Central memory CD8-positive, alpha-beta T cell (primary cell): Measurements from ENCODE around the gene GIGYF1.

Experiments used
- ATAC-seq: fragments of 150-1000 bp; cut with Tn5 transposase; replicated peaks from 2 replicates; pipeline ENCODE4 v1.10.0; 2022; ENCODE audit warnings: mild to moderate bottlenecking, moderate FRiP score, moderate number of reproducible peaks; ENCODE audit not compliant: poor library complexity, severe bottlenecking; ENCODE audit errors: extremely low read depth
- DNase-seq, 2 donors: peaks; one replicate each; pipeline ENCODE4 v3.0.0; 2021; ENCODE audit warnings: low spot score in 2 of 2
- H3K27ac Mint-ChIP-seq: one replicate; pipeline ENCODE4 v1.8.0; 2022; ENCODE audit warnings: low read depth, mild to moderate bottlenecking, moderate library complexity, mixed read lengths
- H3K27me3 Mint-ChIP-seq: one replicate; pipeline ENCODE4 v1.8.0; 2022; ENCODE audit warnings: mixed read lengths
- H3K36me3 Mint-ChIP-seq: one replicate; pipeline ENCODE4 v1.8.0; 2022; ENCODE audit warnings: mild to moderate bottlenecking, moderate library complexity, mixed read lengths; ENCODE audit not compliant: insufficient read depth
- H3K4me1 Mint-ChIP-seq: one replicate; pipeline ENCODE4 v1.8.0; 2022; ENCODE audit warnings: mixed read lengths
- H3K4me3 Mint-ChIP-seq: one replicate; pipeline ENCODE4 v1.8.0; 2022; ENCODE audit warnings: mild to moderate bottlenecking, moderate library complexity, mixed read lengths
- H3K9me3 Mint-ChIP-seq: one replicate; pipeline ENCODE4 v1.8.0; 2022; ENCODE audit warnings: mixed read lengths

GIGYF1 gene

DNA sequence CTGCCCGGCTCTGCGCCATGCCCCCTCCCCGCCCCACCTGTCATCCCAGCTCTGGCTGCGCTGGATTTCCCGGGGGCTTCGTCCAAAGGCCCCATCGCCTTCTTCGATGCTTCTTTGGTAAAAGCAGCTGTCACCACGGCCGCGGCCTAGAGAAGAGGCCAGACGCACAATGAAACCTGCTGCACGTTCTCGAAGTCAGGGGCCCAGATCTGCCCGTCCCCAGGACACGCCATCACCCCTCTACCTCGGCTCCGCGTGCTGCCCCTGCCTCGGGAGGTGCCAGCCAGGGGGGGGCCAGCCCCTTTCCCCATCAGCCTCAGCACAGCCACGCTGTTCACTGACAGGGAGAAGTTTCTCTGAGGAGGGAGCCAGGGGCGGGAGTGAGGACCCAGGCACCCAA, 6.8 kb downstream of the GIGYF1 start:
- ATAC-seq, result no peak
- Mint-ChIP-seq H3K27ac (no peak overlapping the region), H3K4me1 (peaks cover 19% of the 10 kb centered on the region), H3K36me3 (peaks cover 9% of the 10 kb centered on the region), H3K27me3 (no peaks in the 10 kb centered on the region), H3K4me3 (no peak overlapping the region), H3K9me3 (no peaks in the 10 kb centered on the region)
- no peak for DNase-seq

DNA sequence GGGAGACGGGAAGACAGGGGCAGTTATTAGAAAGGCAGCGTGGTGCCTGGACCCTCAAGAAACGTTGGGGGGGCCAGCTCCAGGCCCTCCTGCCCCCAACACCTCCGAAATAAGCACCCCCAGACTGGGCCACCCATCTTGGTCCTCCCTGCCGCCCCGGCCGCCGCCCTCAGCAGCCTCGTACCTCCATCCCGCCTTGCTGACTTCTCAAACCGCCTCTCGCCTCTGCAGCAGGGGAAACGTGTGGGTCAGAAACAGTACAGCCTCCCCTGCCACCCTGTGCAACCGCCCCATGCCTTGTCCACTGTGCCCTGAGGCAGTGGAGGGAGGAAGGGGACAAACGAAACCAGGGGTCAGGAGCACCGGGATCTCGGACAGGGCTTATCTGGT, 7.2 kb downstream of the GIGYF1 start:
- no peaks in the 10 kb centered on the region for H3K9me3 Mint-ChIP-seq
- H3K4me3 Mint-ChIP-seq, result no peak overlapping the region
- ATAC-seq (no peak), DNase-seq (no peak)
- H3K36me3 Mint-ChIP-seq, result peaks cover 9% of the 10 kb centered on the region
- H3K27ac Mint-ChIP-seq, result peak overlapping the region; percentile 65
- peaks cover 14% of the 10 kb centered on the region for H3K4me1 Mint-ChIP-seq
- no peaks in the 10 kb centered on the region for H3K27me3 Mint-ChIP-seq

DNA sequence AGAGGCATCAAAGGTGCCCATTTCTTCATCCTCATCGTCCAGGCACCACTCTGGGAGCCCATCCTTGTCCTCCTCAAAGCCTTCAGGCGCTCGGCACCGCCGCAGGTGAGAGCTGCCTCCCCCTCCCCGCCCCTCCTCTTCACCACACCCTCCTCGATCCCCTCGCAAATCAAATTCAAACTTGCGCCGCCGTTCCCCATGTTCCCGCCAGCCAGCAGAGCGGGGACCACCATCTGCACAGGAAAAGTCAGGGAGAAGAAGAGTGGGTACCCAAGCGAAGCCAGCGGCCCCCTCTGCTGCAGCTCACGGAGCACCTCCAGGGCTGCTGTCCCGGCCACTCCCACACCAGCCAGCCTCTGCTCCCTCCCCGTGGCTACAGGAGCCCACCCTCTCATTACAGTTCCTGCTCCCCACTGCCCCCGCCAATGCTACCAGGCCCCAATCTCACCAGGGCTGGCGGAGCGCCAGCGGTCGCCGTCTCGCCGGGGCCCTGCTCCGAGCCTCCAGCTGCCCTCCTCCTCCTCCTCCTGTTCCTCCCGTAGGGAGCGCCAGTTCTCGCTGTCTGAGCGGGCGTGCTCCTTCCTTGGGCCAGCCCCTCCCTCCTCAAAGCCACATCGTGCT, 7.7 kb downstream of the GIGYF1 start:
- peaks cover 9% of the 10 kb centered on the region for H3K36me3 Mint-ChIP-seq
- no peaks in the 10 kb centered on the region for H3K9me3 Mint-ChIP-seq
- H3K27ac Mint-ChIP-seq, result peak overlapping the region; percentile 65
- peaks cover 10% of the 10 kb centered on the region for H3K4me1 Mint-ChIP-seq
- no peaks in the 10 kb centered on the region for H3K27me3 Mint-ChIP-seq
- DNase-seq (no peak), ATAC-seq (no peak)
- no peak overlapping the region for H3K4me3 Mint-ChIP-seq

DNA sequence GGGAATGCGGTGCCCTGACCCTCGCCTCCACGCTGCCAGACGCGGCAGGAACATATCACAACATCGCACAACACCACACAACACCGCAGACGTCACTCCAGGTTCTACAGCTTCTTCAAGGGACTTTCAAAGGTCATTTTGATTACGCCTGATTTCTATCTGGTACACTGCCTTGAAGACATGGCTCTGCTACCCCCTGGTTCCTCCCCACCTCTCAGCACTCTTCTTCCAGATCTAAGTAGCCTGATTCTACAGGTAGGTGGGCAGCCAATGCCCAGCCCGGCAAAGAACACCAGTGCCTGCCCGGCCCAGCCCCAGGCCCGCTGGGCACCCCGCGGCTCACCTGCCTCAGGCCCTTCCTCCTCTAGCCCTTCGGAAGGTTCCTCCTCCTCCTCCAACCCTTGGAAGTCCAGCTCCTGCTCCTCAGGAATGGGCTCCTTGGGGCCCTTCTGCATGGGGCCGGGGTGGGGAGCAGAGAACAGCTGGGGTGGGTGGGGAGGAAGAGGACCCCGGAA, 8.4 kb downstream of the GIGYF1 start:
- Mint-ChIP-seq H3K27ac (no peak overlapping the region), H3K9me3 (no peaks in the 10 kb centered on the region), H3K36me3 (peaks cover 9% of the 10 kb centered on the region), H3K27me3 (no peaks in the 10 kb centered on the region), H3K4me1 (peaks cover 10% of the 10 kb centered on the region), H3K4me3 (no peak overlapping the region)
- DNase-seq, result no peak
- no peak for ATAC-seq

- Mint-ChIP-seq H3K27me3 (no peaks in the 10 kb centered on the region), H3K9me3 (no peaks in the 10 kb centered on the region), H3K4me1 (peaks cover 13% of the 10 kb centered on the region), H3K36me3 (peaks cover 15% of the 10 kb centered on the region), H3K27ac (no peak overlapping the region), H3K4me3 (no peak overlapping the region)
- ATAC-seq, result no peak
- no peak for DNase-seq
These were observed 8.9 kb downstream of the GIGYF1 start for GRCh38 chr7:100685049-100685605.

GRCh38 chr7:100684534-100685042, 9.5 kb downstream of the GIGYF1 start:
- ATAC-seq (no peak), DNase-seq (no peak)
- Mint-ChIP-seq H3K4me1 (peaks cover 16% of the 10 kb centered on the region), H3K36me3 (peaks cover 19% of the 10 kb centered on the region), H3K4me3 (no peak overlapping the region), H3K9me3 (no peaks in the 10 kb centered on the region), H3K27ac (no peak overlapping the region), H3K27me3 (no peaks in the 10 kb centered on the region)

GRCh38 chr7:100683659-100684533, 10.2 kb downstream of the GIGYF1 start:
- H3K9me3 Mint-ChIP-seq, result no peaks in the 10 kb centered on the region
- peaks cover 17% of the 10 kb centered on the region for H3K4me1 Mint-ChIP-seq
- no peak overlapping the region for H3K27ac Mint-ChIP-seq
- no peak for DNase-seq
- ATAC-seq, result no peak
- no peak overlapping the region for H3K4me3 Mint-ChIP-seq
- no peaks in the 10 kb centered on the region for H3K27me3 Mint-ChIP-seq
- H3K36me3 Mint-ChIP-seq, result peaks cover 21% of the 10 kb centered on the region

GRCh38 chr7:100682991-100683658, 10.9 kb downstream of the GIGYF1 start:
- no peak overlapping the region for H3K4me3 Mint-ChIP-seq

GRCh38 chr7:100682228-100682741, 11.8 kb downstream of the GIGYF1 start:
- no peak for DNase-seq
- Mint-ChIP-seq H3K27ac (no peak overlapping the region), H3K27me3 (no peaks in the 10 kb centered on the region), H3K4me3 (no peak overlapping the region), H3K4me1 (peaks cover 12% of the 10 kb centered on the region), H3K36me3 (peaks cover 26% of the 10 kb centered on the region), H3K9me3 (no peaks in the 10 kb centered on the region)
- peak; percentile 16 for ATAC-seq

More at GRCh38 chr7:100682991-100683658, 10.9 kb downstream of the GIGYF1 start:
- peaks cover 12% of the 10 kb centered on the region for H3K4me1 Mint-ChIP-seq
- H3K9me3 Mint-ChIP-seq, result no peaks in the 10 kb centered on the region
- ATAC-seq, result no peak
- no peaks in the 10 kb centered on the region for H3K27me3 Mint-ChIP-seq
- H3K27ac Mint-ChIP-seq, result no peak overlapping the region
- DNase-seq, result no peak
- H3K36me3 Mint-ChIP-seq, result peaks cover 26% of the 10 kb centered on the region

DNA sequence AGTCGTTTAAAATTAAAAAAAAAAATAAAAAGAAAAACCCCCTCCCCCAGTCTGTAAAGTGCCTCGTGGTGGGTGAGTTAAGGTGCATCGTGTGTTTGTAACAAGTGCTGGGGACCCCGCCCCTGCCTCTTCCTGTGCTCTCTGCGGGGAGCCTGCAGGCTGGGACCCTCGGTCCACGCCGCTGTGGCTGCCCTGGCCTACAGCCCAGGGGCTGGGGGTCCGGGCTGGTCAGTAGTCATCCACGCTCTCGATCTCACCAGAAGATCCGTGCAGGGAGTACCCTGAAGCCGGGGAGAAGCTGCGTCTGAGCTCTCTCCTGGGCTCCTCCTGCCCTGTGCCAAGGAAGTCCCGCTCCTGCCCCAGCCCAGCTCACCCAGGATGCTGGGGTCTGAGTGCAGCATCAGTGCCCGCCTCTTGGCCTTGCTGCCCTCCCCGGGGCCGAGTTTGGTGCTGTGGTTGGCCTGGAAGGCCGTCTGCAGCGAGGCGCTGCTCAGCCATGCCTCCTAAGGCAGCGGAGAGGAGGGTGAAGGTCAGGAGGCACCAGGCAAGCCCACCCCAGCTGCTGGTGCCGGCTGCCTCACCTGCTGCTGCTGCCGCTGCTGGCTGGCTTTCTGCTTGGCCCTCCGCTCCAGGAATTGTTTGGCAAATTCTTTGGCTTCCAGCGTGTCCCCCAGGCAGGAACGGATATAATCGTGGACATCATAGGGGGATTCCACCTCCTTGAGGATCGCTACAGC, 12.4 kb downstream of the GIGYF1 start:
- H3K4me1 Mint-ChIP-seq, result peaks cover 14% of the 10 kb centered on the region
- H3K4me3 Mint-ChIP-seq, result no peak overlapping the region
- no peak for ATAC-seq
- no peaks in the 10 kb centered on the region for H3K9me3 Mint-ChIP-seq
- H3K27ac Mint-ChIP-seq, result no peak overlapping the region
- no peak for DNase-seq
- H3K27me3 Mint-ChIP-seq, result no peaks in the 10 kb centered on the region
- peaks cover 32% of the 10 kb centered on the region for H3K36me3 Mint-ChIP-seq

GRCh38 chr7:100680576-100681271, 13.3 kb downstream of the GIGYF1 start:
- H3K27ac Mint-ChIP-seq, result no peak overlapping the region
- DNase-seq, result no peak
- H3K9me3 Mint-ChIP-seq, result no peaks in the 10 kb centered on the region
- no peak overlapping the region for H3K4me3 Mint-ChIP-seq
- peaks cover 19% of the 10 kb centered on the region for H3K4me1 Mint-ChIP-seq
- peaks cover 33% of the 10 kb centered on the region for H3K36me3 Mint-ChIP-seq
- H3K27me3 Mint-ChIP-seq, result no peaks in the 10 kb centered on the region
- no peak for ATAC-seq
